K562 (cell line): ENCODE data around the gene HEPACAM. TPM values are rescaled to one million over a fixed set of nuclear protein-coding genes. Genes with fewer than 3 reads are reported as not detected.

Source experiments
- BACH1 ChIP-seq: fragments of 200-800 bp; sonication (Bioruptor generic); IDR thresholded peaks from 2 replicates; pipeline ENCODE4 v1.6.1; 2016; ENCODE audit warnings: missing genetic modification characterization, missing compliant biosample characterization
- CREB3L1 ChIP-seq: fragments of 450-650 bp; IDR thresholded peaks from 2 replicates; pipeline ENCODE4 v1.6.1; 2014; ENCODE audit warnings: low read depth, mild to moderate bottlenecking, moderate library complexity, borderline replicate concordance
- FOXA3 ChIP-seq, 2 experiments: fragments of 450-650 bp in 1 of 2; sonication (generic) in 1 of 2; formaldehyde crosslinking; IDR thresholded peaks in 1 of 2; conservative IDR thresholded peaks in 1 of 2; 2 replicates each; pipeline versions ENCODE4 v1.4.0 to v1.8.0; 2020 to 2022; ENCODE audit warnings: mild to moderate bottlenecking in 2 of 2, missing genetic modification reagents in 1 of 2
- GMEB1 ChIP-seq: fragments of 250-450 bp; sonication (Bioruptor Pico); IDR thresholded peaks from 2 replicates; pipeline ENCODE4 v1.4.0; 2020; ENCODE audit warnings: mild to moderate bottlenecking
- GTF2B ChIP-seq: IDR thresholded peaks from 2 replicates; pipeline ENCODE4 v1.6.1; 2011; ENCODE audit not compliant: insufficient read length; ENCODE audit errors: extremely low read depth
- HNRNPL ChIP-seq: fragments of 200-400 bp; formaldehyde crosslinking; IDR thresholded peaks from 2 replicates; pipeline ENCODE4 v1.6.1; 2017; ENCODE audit warnings: low read depth, mild to moderate bottlenecking, low read length
- HOMEZ ChIP-seq: fragments of 250-450 bp; sonication (Bioruptor Pico); IDR thresholded peaks from 2 replicates; pipeline ENCODE4 v1.4.0; 2020; ENCODE audit warnings: mild to moderate bottlenecking, moderate library complexity
- KLF6 ChIP-seq: fragments of 250-450 bp; sonication (Bioruptor Pico); IDR thresholded peaks from 2 replicates; pipeline ENCODE4 v1.4.0; 2020; ENCODE audit warnings: mild to moderate bottlenecking, moderate library complexity, borderline replicate concordance
- MAFG ChIP-seq: fragments of 450-650 bp; conservative IDR thresholded peaks from 2 replicates; pipeline ENCODE4 v1.6.1; 2016; ENCODE audit warnings: missing genetic modification characterization, missing compliant biosample characterization
- NELFE ChIP-seq: IDR thresholded peaks from 2 replicates; pipeline ENCODE4 v1.6.1; 2011; ENCODE audit warnings: mild to moderate bottlenecking; ENCODE audit not compliant: insufficient read depth, insufficient read length
- NR1H2 ChIP-seq: sonication (generic); formaldehyde crosslinking; IDR thresholded peaks from 2 replicates; pipeline ENCODE4 v1.4.0; 2020; ENCODE audit warnings: mild to moderate bottlenecking, missing genetic modification reagents
- SRSF7 ChIP-seq: fragments of 200-400 bp; formaldehyde crosslinking; optimal IDR thresholded peaks from 2 replicates; pipeline ENCODE3; 2017; ENCODE audit warnings: mild to moderate bottlenecking, low read depth, low read length
- TCF3 ChIP-seq: sonication (generic); formaldehyde crosslinking; IDR thresholded peaks from 2 replicates; pipeline ENCODE4 v1.4.0; 2020; ENCODE audit warnings: mild to moderate bottlenecking, missing genetic modification reagents
- TEAD1 ChIP-seq, 2 experiments: fragments of 450-650 bp in 1 of 2; sonication (generic) in 1 of 2; formaldehyde crosslinking; IDR thresholded peaks; 2 replicates each; pipeline versions ENCODE4 v1.4.0 to v1.8.0; 2020 to 2022; ENCODE audit warnings: mild to moderate bottlenecking in 2 of 2, missing genetic modification reagents in 1 of 2
- ZFP1 ChIP-seq: fragments of 450-650 bp; formaldehyde crosslinking; IDR thresholded peaks from 2 replicates; pipeline ENCODE4 v1.4.0; 2020; ENCODE audit warnings: mild to moderate bottlenecking, mixed read lengths
- ZNF184 ChIP-seq: sonication (generic); formaldehyde crosslinking; IDR thresholded peaks from 2 replicates; pipeline ENCODE4 v1.5.0; 2020; ENCODE audit warnings: missing genetic modification reagents
- polyA plus RNA-seq, 8 experiments: library from polyadenylated mRNA; depleted of rRNA in 4 of 8; stranded (reverse) in 5 of 8; unstranded in 3 of 8; fragments of >200 nt; fragmentation: Nextera tagmentation in 2 of 8; fragmentation: Illumina TruSeq in 1 of 8; extraction: Ambion mirVana in 2 of 8; extraction: Trizol in 1 of 8; gene quantifications; 2 replicates each; pipeline versions ENCODE4 v1.2.1 to v1.2.3, GENCODE V29; 2011 to 2014; ENCODE audit warnings: inconsistent platforms in 1 of 8, missing spikeins in 1 of 8
- total RNA-seq, 7 experiments: library from RNA; depleted of rRNA in 6 of 7; stranded (reverse); fragments of >200 nt in 6 of 7; fragmentation: Illumina TruSeq in 2 of 7; extraction: Trizol in 2 of 7; gene quantifications; 2 replicates each; pipeline versions ENCODE4 v1.2.1 to v1.2.3, GENCODE V29; 2011 to 2021; ENCODE audit warnings: low replicate concordance in 1 of 7

The HEPACAM gene
- total and polyA plus RNA-seq, 9 of the 15 experiments (the other 6 are each of a cell fraction or from before 2014, with no cell fraction given) = not detected

- TF ChIP-seq MAFG (no peak), BACH1 (no peak), ZNF184 (CRISPR knock-in tag) (no peak), FOXA3 (CRISPR knock-in tag; conservative IDR thresholded peaks at IDR 0.05 in 1 of 2, IDR thresholded peaks at IDR 0.05 in 1 of 2) (no peak), HOMEZ (CRISPR knock-in tag) (no peak), NELFE (no peak), GMEB1 (CRISPR knock-in tag) (0 out of 2 replicates have a peak, but pooled peaks have one; percentile 19), SRSF7 (no peak), NR1H2 (CRISPR knock-in tag) (no peak), KLF6 (CRISPR knock-in tag) (no peak), TEAD1 (CRISPR knock-in tag; IDR thresholded peaks at IDR 0.05) (no peak), TCF3 (CRISPR knock-in tag) (no peak), GTF2B (no peak), CREB3L1 (no peak), ZFP1 (no peak), HNRNPL (no peak)
These were observed 18.1 kb upstream of the HEPACAM start, which contains the start of gene CCDC15 (continued) for GRCh38 chr11:124953753-124954589.
